ENCODE data around the gene PNRC1.
"Not testable (repeated sequence)": the region's sequence is repeated elsewhere in the genome, so short reads cannot be mapped to it uniquely, and the experiment has no call there.

The PNRC1 gene

DNA sequence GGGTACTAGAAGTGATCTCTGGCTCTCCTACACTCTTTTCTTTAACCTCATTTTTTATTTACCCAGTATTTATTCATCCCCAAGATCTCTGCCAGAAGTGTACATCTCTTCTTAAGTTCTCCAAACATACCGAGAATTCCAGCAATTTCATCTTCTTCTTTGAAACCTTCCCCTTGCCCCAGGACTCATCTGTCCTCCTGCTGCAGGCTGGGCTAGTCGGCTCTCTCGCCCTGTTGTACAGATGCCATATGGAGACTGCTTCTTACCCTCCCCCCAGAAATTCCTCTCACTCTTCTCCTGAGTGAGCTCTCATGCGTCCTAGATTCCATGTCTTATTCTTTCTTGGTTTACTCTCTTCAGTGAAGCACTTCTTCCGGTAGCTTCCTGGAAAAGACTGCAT is 21.9 kb upstream of the PNRC1 start:
- in situ Hi-C loops (cut with HindIII; ENCODE audit: low sequenced_read_pairs): no loop called here

DNA sequence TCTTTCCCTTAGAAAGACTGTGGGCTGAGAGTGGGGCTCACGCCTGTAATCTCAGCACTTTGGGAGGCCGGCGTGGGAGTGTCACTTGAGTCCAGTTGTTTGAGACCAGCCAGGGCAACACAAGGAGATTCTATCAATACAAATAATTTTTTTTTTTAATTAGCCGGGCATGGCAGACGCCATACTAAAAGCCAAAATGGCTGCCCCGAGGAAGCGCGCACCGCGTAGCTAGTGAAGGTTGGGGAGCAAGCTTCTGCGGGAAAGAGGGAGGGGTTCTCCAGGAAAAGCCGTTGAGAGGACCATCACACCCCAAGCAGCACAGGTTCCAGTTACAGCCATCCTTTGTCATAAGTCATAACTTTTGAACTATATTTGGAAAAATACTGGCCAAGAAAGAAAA is 21.3 kb upstream of the PNRC1 start:
- in situ Hi-C loops (cut with HindIII; ENCODE audit: low sequenced_read_pairs): no loop called here

DNA sequence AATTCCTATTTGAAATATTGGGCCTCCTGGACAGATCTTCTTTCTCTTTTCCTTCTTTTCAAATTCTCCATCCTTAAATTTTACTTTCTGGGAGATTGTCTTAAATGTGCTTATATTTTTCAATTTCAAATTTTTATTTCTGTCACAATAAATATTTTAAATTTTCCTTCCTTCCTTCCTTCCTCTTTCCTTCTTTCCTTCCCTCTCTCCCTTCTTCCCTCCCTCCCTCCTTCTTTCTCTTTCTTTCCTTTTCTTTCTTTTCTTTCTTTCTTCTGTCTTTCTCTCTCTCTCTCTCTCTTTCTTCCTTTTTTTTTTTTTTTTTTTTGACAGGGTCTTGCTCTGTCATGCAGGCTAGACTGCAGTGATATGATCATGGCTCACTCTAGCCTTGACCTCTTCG is 16.7 kb upstream of the PNRC1 start:
- in situ Hi-C loops (cut with HindIII; ENCODE audit: low sequenced_read_pairs): no loop called here

DNA sequence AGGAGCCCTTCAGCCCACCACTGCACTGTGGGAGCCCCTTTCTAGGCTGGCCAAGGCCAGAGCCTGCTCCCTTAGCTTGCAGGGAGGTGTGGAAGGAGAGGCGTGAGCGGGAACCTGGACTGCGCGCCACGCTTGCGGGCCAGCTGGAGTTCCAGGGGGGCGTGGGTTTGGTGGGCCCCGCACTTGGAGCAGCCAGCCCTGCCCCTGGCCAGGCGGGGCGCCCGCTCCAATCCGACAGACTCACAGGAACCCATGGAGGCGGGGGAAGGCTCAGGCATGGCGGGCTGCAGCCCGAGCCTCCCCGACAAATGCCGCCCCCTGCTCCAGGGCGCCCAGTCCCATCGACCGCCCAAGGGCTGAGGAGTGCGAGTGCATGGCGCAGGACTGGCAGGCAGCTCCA is 15.6 kb upstream of the PNRC1 start:
- in situ Hi-C loops (cut with HindIII; ENCODE audit: low sequenced_read_pairs): not testable (repeated sequence)

DNA sequence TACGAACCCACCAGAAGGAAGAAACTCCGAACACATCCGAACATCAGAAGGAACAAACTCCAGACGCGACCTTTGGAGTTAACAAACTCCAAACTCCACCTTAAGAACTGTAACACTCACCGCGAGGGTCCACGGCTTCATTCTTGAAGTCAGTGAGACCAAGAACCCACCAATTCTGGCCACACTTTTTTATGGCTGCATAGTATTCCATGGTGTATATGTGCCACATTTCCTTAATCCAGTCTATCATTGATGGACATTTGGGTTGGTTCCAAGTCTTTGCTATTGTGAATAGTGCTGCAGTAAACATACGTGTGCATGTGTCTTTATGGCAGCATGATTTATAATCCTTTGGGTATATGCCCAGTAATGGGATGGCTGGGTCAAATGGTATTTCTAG is 14.4 kb upstream of the PNRC1 start:
- in situ Hi-C loops (cut with HindIII; ENCODE audit: low sequenced_read_pairs): not testable (repeated sequence)

DNA sequence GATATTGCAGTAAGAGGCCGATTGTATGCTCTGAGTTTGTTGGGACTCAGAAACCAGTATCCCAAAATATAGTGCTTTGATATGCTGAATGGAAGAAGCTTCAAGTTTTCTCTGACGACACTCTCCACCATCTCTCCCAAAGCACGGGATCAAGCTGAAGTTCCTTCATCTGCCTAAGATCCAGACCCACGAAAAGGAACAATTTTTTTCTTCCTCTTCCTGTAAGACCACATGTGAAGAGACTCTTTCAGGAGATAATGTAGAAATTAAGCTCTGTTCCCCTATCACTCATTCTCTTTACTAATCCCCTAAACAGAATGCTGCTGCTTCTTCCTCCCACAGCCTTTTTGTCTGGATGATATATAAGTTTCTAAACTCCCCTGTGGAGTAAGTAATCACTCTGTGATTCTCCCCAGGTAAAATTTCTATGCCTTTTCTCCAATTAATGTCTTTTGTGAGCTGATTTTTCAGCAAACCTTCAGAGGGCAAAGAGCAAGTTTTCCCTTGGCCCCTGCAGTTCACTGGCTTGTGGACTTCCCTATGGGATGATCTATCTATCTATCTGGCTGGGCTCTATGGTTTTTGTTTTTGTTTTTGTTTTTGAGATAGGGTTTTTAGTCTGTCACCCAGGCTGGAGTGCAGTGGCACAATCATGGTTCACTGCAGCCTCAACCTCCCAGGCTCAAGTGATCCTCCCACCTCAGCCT is 13.5 kb upstream of the PNRC1 start:
- in situ Hi-C loops (cut with HindIII; ENCODE audit: low sequenced_read_pairs): no loop called here

DNA sequence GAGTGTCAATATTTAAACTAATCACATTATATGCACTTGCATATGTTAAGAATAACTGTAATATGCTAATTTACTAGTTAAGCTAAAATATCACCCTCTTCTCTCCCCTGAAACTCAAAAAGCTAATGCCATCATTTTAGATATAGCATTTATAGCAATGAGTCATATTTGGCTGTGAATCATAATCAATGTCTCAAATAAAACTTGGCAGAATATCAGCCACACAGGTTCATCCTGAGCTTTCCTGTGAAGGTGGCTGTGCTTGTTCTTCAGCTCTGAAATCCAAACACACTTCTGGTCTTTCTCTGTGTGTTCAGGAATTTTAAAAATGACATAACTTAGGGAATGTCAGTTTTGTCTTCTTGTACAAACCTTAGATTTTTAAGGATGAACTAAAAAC is 12.8 kb upstream of the PNRC1 start:
- in situ Hi-C loops (cut with HindIII; ENCODE audit: low sequenced_read_pairs): no loop called here

DNA sequence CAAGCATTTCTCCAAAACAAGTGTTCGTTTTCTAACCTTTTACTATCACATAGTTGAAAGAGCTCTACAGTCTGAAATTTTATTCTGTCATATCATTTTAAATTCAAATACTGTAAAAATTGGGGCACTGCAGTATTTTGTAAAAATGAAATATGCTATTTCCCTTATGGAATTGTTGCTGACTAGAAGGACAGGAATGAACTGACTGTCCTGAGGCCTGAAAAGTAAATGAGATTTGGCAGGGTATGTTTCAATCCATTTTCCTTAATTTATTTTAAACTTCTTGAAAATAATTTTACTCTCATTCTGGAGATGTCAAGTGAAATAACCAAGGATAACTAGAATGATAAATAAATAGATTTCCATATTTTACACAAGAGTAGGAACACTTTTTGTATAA is 11.9 kb upstream of the PNRC1 start:
- in situ Hi-C loops (cut with HindIII; ENCODE audit: low sequenced_read_pairs): no loop called here

DNA sequence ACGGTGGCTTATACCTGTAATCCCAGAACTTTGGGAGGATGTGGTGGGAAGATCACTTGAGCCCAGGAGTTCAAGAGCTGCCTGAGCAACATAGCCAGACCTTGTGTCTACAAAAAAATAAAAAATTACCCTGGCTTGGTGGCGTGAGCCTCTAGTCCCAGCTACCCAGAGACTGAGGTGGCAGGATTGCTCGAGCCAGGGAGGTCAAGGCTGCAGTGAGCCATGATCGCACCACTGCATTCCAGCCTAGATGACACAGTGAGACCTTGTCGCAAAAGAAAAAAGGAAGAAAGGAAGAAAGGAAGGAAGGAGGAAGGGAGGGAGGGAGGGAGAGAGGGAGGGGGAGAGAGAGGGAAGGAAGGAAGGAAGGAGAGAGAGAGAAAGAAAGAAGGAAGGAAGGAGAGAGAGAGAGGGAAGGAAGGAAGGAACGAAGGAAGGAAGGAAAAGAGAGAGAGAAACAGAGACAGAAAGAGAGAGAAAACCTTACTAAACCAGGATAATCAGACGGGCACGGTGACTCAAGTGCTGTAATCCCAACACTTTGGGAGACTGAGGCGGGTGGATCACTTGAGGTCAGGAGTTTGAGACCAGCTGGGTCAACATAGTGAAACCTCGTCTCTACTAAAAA is 10.9 kb upstream of the PNRC1 start:
- in situ Hi-C loops (cut with HindIII; ENCODE audit: low sequenced_read_pairs): loop anchor here (5.0 kb wide), 1 partner anchor 53 kb away; no protein-coding TSS in a partner anchor

DNA sequence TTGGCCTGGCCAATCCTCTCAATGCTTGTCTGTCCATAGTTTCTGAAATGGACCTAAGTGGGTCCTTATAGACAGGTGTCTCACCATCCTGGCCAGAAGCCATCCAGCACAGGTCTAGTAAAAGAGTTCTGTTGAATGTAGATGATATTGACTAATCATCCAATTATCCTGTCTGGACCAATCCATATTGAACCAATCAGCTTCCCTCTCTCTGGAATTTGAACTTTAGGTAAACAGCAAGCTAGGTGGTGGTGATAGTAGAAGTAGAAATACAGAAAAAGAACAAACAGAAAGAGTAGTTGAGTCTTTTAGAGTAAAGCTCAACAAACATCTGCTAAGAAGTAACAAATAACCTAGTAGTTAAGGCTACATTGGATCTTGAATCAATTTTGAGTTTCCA is 9.5 kb upstream of the PNRC1 start:
- in situ Hi-C loops (cut with HindIII; ENCODE audit: low sequenced_read_pairs): loop anchor here (5.0 kb wide), 1 partner anchor 51 kb away; no protein-coding TSS in a partner anchor

DNA sequence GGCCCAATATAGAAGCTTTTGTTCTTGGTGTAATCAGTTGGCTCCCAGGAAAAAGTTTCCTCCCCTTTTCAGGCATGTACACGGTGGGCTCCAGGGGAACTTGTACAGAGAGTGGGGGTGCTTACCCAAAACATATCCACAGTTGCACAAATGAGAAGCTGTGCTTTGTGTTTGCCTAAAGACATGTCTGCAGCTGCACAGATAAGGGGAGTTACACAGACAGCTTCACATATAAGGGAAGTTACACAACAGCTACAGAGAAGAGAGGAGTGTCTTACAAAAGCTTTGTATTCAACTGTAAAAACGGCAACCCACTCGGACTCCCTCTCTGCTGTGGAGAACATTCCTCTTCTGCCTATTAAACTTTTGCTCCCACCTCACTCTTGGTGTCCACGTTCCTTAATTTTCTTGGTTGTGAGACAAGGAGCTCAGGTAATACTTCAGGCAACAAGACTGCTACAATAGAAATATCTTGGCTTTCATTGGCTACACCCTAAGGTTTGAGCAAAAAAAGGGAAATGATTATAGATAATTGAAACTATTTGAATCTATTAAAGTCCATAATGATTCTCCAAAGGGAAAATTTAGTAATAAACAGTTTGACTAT is 7.4 kb upstream of the PNRC1 start:
- in situ Hi-C loops (cut with HindIII; ENCODE audit: low sequenced_read_pairs): loop anchor here (5.0 kb wide), 1 partner anchor 49 kb away; no protein-coding TSS in a partner anchor

DNA sequence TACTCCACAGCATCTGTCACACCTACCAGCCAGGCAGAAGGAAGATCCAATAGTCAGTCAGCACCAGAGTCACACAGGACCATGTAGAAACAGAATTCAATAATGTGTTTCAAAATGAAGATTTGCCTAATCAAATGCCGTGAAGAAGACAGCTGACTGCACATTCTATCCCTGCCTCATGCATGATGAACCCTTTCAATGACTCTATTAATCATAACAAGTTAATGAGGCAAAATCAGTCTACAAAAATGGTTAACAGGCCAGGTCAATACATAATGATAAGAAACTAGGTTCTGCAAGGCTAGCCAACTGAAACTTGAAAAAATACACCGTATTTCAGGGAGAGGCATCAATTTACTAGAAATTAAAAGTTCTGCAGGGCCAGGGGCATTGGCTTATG is 6.7 kb upstream of the PNRC1 start:
- in situ Hi-C loops (cut with HindIII; ENCODE audit: low sequenced_read_pairs): loop anchor here (5.0 kb wide), 1 partner anchor 48 kb away; no protein-coding TSS in a partner anchor

DNA sequence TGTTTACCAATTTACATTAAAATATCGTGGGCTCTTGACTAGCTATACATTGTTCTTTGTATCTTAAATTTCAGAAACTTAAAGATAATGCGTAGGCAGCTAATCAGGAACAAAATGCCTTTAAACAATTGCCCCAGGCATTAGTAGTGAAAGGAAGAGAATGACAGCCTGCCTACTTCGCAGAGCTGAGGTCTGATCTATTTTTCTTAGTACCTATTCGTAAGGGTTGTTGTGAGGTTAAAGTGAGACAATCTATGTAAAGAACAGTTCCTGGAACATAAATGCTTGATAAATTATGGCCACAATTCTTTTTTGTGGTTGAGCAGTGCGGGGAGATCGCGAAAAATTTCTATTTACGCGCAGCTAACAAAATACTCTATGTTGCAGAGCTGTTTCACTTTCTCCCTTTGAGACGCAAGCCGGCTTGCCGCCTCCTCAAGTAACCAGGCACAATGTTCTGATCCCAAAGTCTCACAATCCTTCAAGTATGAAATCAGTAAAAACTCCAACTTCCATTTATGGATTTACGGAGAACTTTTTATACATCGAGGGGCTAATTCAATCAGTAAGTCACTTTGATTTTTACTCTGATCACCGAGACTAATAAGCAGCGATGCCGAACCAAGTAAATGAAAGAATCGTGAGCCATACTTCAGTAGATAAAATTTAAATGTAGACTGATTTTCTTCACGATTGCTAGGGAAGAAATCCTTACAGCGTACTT is 878 bp upstream of the PNRC1 start:
- in situ Hi-C loops (cut with HindIII; ENCODE audit: low sequenced_read_pairs): no loop called here

DNA sequence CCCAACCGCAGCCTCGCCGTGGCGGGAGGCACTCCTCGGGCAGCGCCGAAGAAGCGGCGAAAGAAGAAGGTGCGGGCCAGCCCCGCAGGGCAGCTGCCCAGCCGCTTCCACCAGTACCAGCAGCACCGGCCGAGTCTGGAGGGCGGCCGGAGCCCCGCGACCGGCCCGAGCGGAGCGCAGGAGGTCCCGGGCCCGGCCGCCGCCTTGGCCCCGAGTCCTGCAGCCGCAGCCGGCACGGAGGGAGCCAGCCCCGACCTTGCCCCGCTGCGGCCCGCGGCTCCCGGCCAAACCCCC is 525 bp downstream of the PNRC1 start:
- in situ Hi-C loops (cut with HindIII; ENCODE audit: low sequenced_read_pairs): no loop called here

DNA sequence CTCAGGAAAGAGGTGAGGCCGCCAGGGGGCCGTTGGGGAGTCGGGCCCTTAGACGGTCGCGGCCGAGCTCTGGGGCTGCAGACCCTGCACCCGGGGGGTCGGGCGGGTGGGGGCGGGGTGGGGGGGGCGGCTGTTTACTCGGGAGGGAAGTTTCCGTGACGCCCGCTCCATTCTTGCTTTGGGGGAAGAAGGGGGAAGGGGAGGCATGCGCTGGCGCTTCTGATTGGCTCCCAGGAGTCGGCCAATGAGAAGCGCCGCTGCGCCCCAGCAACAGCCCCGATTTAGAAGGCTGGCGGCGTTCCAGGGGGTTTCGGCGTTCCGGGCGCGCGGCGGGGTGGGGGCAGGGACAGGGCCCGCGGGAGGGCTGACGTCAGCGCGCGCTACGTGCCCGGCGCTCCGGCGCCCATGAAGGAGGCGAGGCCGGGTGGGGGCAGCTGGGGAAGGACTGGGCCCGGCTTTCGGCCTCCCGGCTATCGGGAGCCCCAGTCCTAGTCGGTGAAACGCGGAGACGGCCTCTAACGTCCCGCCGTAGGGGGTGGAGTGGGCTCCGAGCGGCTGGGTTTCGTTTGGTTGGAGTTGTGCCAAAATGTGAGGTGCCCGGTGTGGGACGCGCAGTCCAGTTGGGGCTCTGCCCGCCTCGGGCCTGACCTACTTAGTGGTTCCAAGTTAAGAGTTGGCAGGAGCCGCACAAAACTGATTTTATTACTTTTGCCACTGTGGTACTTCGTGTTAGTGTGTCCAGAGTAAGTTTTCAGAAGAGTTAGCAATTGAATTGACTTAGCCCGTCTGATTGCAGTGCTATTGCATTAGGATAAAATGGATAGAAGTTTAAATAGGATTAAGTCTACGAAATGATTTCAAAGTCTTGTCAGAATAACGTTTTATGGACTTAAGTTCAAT is 1.1 kb downstream of the PNRC1 start:
- in situ Hi-C loops (cut with HindIII; ENCODE audit: low sequenced_read_pairs): no loop called here

DNA sequence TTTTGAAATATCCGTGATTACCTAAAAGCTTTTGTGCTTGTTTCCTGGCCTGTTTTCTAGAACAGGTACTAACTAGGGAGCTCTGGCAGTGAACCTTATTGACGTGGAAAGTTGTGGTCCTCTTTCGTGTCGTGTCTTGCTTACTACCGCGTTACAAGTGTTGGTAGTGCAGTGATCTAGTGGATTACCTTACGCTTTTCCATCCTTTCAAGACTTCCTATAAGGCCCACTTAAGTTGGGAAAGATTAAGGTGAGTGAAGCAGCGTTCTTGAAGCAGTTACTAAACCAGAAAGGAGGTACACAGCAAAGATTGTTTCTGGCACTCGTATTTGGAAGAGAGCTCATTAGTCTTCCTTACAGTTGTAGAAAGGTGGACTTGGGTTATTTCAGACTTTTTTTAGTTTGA is 1.9 kb downstream of the PNRC1 start:
- in situ Hi-C loops (cut with HindIII; ENCODE audit: low sequenced_read_pairs): no loop called here

DNA sequence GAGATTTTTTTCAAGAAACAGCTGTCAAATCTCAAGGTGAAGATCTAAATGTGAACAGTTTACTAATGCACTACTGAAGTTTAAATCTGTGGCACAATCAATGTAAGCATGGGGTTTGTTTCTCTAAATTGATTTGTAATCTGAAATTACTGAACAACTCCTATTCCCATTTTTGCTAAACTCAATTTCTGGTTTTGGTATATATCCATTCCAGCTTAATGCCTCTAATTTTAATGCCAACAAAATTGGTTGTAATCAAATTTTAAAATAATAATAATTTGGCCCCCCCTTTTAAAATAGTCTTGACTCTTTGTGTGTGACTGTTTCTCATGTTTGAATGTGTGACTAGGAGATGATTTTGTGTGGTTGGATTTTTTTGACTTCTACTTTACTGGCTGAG is 4.0 kb downstream of the PNRC1 start:
- in situ Hi-C loops (cut with HindIII; ENCODE audit: low sequenced_read_pairs): no loop called here

DNA sequence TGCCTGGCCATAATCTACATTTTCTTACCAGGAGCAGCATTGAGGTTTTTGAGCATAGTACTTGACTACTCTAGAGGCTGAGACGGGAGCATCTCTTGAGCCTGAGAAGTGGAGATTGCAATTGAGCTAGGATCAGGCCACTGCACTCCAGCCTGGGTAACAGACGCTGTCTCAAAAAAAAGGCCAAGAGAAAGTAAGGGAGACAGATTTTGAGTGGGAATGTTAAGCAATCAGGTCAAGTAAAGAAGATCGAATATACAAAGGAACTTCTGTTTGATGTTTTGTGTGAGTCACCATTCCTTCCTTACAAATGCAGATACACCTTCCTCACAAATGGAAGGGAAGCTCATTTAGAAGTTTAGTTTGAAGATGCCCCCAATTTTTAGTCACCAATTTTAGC is 4.4 kb downstream of the PNRC1 start:
- in situ Hi-C loops (cut with HindIII; ENCODE audit: low sequenced_read_pairs): no loop called here

DNA sequence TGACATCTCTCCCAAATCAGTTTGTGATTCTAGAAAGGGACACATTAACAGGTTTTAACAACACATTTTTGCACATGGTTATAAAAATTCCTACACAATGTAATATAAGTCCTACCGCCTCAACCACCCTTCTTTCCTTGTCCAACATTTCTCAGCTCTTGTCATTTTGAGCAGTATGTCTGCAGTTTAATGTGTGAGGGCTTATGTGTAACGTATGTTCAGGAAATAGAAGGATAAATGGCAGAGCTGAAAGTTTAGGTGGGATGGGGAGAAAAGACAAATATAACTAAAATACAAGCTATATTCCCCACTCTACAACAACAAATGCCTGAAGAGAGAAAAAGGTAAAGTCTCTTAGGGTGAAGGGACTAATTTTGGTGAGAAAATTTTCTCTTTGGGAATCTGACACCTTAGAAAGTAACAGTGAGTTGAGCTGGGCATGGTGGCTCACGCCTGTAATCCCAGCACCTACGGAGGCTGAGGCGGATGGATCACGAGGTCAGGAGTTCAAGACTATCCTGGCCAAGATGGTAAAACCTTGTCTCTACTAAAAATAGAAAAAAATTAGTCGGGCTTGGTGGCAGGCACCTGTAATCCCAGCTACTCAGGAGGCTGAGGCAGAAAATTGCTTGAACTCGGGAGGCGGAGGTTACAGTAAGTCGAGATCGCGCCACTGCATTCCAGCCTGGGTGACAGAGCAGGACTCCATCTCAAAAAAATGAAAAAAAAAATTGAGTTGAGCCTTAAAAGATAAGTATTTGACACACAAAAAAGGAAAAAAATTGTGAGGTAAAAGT is 5.1 kb downstream of the PNRC1 start:
- in situ Hi-C loops (cut with HindIII; ENCODE audit: low sequenced_read_pairs): no loop called here

DNA sequence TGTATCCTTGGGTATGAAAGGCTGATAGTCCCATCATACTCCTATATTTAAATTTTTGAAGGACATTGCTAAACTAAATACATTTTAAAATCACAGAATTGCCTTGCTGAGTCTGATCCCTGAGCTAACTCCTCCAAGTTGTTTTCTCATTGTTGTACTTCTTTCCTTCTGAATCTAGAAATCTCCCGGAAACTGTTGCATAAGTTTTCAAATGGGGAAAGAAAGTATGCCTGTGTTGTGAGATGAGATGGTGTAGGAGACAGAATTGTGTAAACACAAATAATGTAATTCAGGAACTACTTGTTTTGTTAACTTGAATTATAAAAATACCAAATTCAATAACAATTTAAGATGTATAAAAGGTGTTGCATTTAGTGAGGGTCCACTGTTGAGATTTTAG is 7.3 kb downstream of the PNRC1 start:
- in situ Hi-C loops (cut with HindIII; ENCODE audit: low sequenced_read_pairs): no loop called here
